ENCODE data around the gene ATP2A1. TPM values are rescaled to one million over a fixed set of nuclear protein-coding genes. Genes with fewer than 3 reads are reported as not detected.
"Not testable (repeated sequence)": the region's sequence is repeated elsewhere in the genome, so short reads cannot be mapped to it uniquely, and the experiment has no call there.

The ATP2A1 gene
- polyA plus RNA-seq, 1 donor (not counting 4 experiments of a cell fraction or from before 2014, with no cell fraction given), result 0.12 TPM

GRCh38 chr16:28880955-28881354 is 2.7 kb downstream of the ATP2A1 start:
- Histone ChIP-seq H3K36me3 (ENCODE audit: control insufficient read depth in 2 of 2, extremely low read depth in 1 of 2, insufficient read depth in 2 of 2, low read length in 2 of 2) (no peaks in the 10 kb centered on the region), H3K9me3 (ENCODE audit: control insufficient read depth, low read depth, low read length) (no peaks in the 10 kb centered on the region), H3K4me3 (ENCODE audit: control insufficient read depth in 2 of 3, extremely low read depth in 1 of 3, insufficient read depth in 2 of 3, low read depth in 1 of 3, low read length in 3 of 3) (no peak overlapping the region), H3K4me1 (ENCODE audit: control insufficient read depth, extremely low read depth, insufficient read depth, low read length) (peaks cover 14% of the 10 kb centered on the region), H3K9ac (ENCODE audit: control insufficient read depth, extremely low read depth, insufficient read depth, low read length) (no peak overlapping the region), H4K20me1 (ENCODE audit: control insufficient read depth, extremely low read depth, insufficient read depth, low read length) (no peaks in the 10 kb centered on the region), H3K9me1 (ENCODE audit: control insufficient read depth, extremely low read depth, insufficient read depth, low read length) (no peaks in the 10 kb centered on the region), H3K27me3 (ENCODE audit: control insufficient read depth, extremely low read depth, insufficient read depth, low read length) (peaks cover 25% of the 10 kb centered on the region), H3K27ac (ENCODE audit: control insufficient read depth, insufficient read depth, low read length) (no peak overlapping the region), H2AFZ (ENCODE audit: control insufficient read depth, low read length) (no peak overlapping the region), H3K79me2 (ENCODE audit: control insufficient read depth, insufficient read depth, low read length) (no peaks in the 10 kb centered on the region), H3K4me2 (ENCODE audit: control insufficient read depth, extremely low read depth, insufficient read depth, low read depth, low read length) (no peak overlapping the region)
- dilution Hi-C loops (cut with MboI; ENCODE audit: extremely low pct_ligation_motif_present, low sequenced_read_pairs), result no loop called here
- FAIRE-seq (no peak), DNase-seq (ENCODE audit: low read depth, low spot score) (no peak)
- TF ChIP-seq EZH2 (IDR thresholded peaks at IDR 0.05; ENCODE audit: low read length), result no peak
- TF ChIP-seq CTCF (optimal IDR thresholded peaks at IDR 0.05 in 1 of 3, IDR thresholded peaks at IDR 0.05 in 1 of 3, conservative IDR thresholded peaks at IDR 0.05 in 1 of 3; ENCODE audit: extremely low read depth in 1 of 3, insufficient read depth in 2 of 3, low read length in 3 of 3), result no peak

- H3K9me1 ChIP-seq (ENCODE audit: control insufficient read depth, extremely low read depth, insufficient read depth, low read length); H3K36me3 ChIP-seq (ENCODE audit: control insufficient read depth in 2 of 2, extremely low read depth in 1 of 2, insufficient read depth in 2 of 2, low read length in 2 of 2); DNase-seq (ENCODE audit: low read depth, low spot score); dilution Hi-C loops (cut with MboI; ENCODE audit: extremely low pct_ligation_motif_present, low sequenced_read_pairs); H2AFZ ChIP-seq (ENCODE audit: control insufficient read depth, low read length); H3K4me2 ChIP-seq (ENCODE audit: control insufficient read depth, extremely low read depth, insufficient read depth, low read depth, low read length); H3K9ac ChIP-seq (ENCODE audit: control insufficient read depth, extremely low read depth, insufficient read depth, low read length); H3K27ac ChIP-seq (ENCODE audit: control insufficient read depth, insufficient read depth, low read length); H3K4me3 ChIP-seq (ENCODE audit: control insufficient read depth in 2 of 3, extremely low read depth in 1 of 3, insufficient read depth in 2 of 3, low read depth in 1 of 3, low read length in 3 of 3); H4K20me1 ChIP-seq (ENCODE audit: control insufficient read depth, extremely low read depth, insufficient read depth, low read length); H3K9me3 ChIP-seq (ENCODE audit: control insufficient read depth, low read depth, low read length); H3K79me2 ChIP-seq (ENCODE audit: control insufficient read depth, insufficient read depth, low read length); FAIRE-seq: not testable (repeated sequence)
- H3K27me3 ChIP-seq (ENCODE audit: control insufficient read depth, extremely low read depth, insufficient read depth, low read length), result peaks cover 25% of the 10 kb centered on the region
- H3K4me1 ChIP-seq (ENCODE audit: control insufficient read depth, extremely low read depth, insufficient read depth, low read length), result peaks cover 14% of the 10 kb centered on the region
Measured at GRCh38 chr16:28881565-28881964, 3.3 kb downstream of the ATP2A1 start.

- dilution Hi-C loops (cut with MboI; ENCODE audit: extremely low pct_ligation_motif_present, low sequenced_read_pairs), result no loop called here
- no peak for FAIRE-seq
- H3K4me3 ChIP-seq (ENCODE audit: control insufficient read depth in 2 of 3, extremely low read depth in 1 of 3, insufficient read depth in 2 of 3, low read depth in 1 of 3, low read length in 3 of 3), result no peak overlapping the region
- no peak for TF ChIP-seq EZH2 (IDR thresholded peaks at IDR 0.05; ENCODE audit: low read length)
- no peak for TF ChIP-seq CTCF (optimal IDR thresholded peaks at IDR 0.05 in 1 of 3, IDR thresholded peaks at IDR 0.05 in 1 of 3, conservative IDR thresholded peaks at IDR 0.05 in 1 of 3; ENCODE audit: extremely low read depth in 1 of 3, insufficient read depth in 2 of 3, low read length in 3 of 3)
- H4K20me1 ChIP-seq (ENCODE audit: control insufficient read depth, extremely low read depth, insufficient read depth, low read length), result no peaks in the 10 kb centered on the region
- DNase-seq (ENCODE audit: low read depth, low spot score), result no peak
- H3K79me2 ChIP-seq (ENCODE audit: control insufficient read depth, insufficient read depth, low read length), result no peaks in the 10 kb centered on the region
- H3K9me1 ChIP-seq (ENCODE audit: control insufficient read depth, extremely low read depth, insufficient read depth, low read length), result no peaks in the 10 kb centered on the region
- H3K9ac ChIP-seq (ENCODE audit: control insufficient read depth, extremely low read depth, insufficient read depth, low read length), result no peak overlapping the region
- no peak overlapping the region for H3K27ac ChIP-seq (ENCODE audit: control insufficient read depth, insufficient read depth, low read length)
- H3K27me3 ChIP-seq (ENCODE audit: control insufficient read depth, extremely low read depth, insufficient read depth, low read length), result peaks cover 25% of the 10 kb centered on the region
- H3K36me3 ChIP-seq (ENCODE audit: control insufficient read depth in 2 of 2, extremely low read depth in 1 of 2, insufficient read depth in 2 of 2, low read length in 2 of 2), result no peaks in the 10 kb centered on the region
- peaks cover 14% of the 10 kb centered on the region for H3K4me1 ChIP-seq (ENCODE audit: control insufficient read depth, extremely low read depth, insufficient read depth, low read length)
- H2AFZ ChIP-seq (ENCODE audit: control insufficient read depth, low read length), result no peak overlapping the region
- no peaks in the 10 kb centered on the region for H3K9me3 ChIP-seq (ENCODE audit: control insufficient read depth, low read depth, low read length)
- H3K4me2 ChIP-seq (ENCODE audit: control insufficient read depth, extremely low read depth, insufficient read depth, low read depth, low read length), result no peak overlapping the region
Measured at GRCh38 chr16:28882551-28883160, 4.4 kb downstream of the ATP2A1 start.
